BLaER1 (cell line): ENCODE data around the gene ZDHHC24.
"Not testable (repeated sequence)": the region's sequence is repeated elsewhere in the genome, so short reads cannot be mapped to it uniquely, and the experiment has no call there.

Source experiments
- H3K27ac ChIP-seq: shearing (Covaris generic); formaldehyde crosslinking; 2 replicates; pipeline ENCODE4 v1.8.1; 2022
- H3K27me3 ChIP-seq: shearing (Covaris generic); formaldehyde crosslinking; 2 replicates; pipeline ENCODE4 v1.8.1; 2022
- H3K36me3 ChIP-seq: shearing (Covaris generic); formaldehyde crosslinking; 2 replicates; pipeline ENCODE4 v1.8.1; 2022
- H3K4me1 ChIP-seq: shearing (Covaris generic); formaldehyde crosslinking; 2 replicates; pipeline ENCODE4 v1.8.1; 2022
- H3K4me2 ChIP-seq: shearing (Covaris generic); formaldehyde crosslinking; 2 replicates; pipeline ENCODE4 v1.8.1; 2022
- H3K4me3 ChIP-seq: shearing (Covaris generic); formaldehyde crosslinking; 2 replicates; pipeline ENCODE4 v1.8.1; 2022
- H3K9ac ChIP-seq: shearing (Covaris generic); formaldehyde crosslinking; 2 replicates; pipeline ENCODE4 v1.8.1; 2022
- H3K9me3 ChIP-seq: shearing (Covaris generic); formaldehyde crosslinking; 2 replicates; pipeline ENCODE4 v1.8.1; 2022
- H4K20me1 ChIP-seq: shearing (Covaris generic); formaldehyde crosslinking; 2 replicates; pipeline ENCODE4 v1.8.1; 2022
- Cebpa-rat ChIP-seq: shearing (Covaris generic); IDR thresholded peaks from 2 replicates; pipeline ENCODE4 v1.8.1; 2022

The ZDHHC24 gene

GRCh38 chr11:66556086-66556485, 10.2 kb upstream of the ZDHHC24 start:
- H3K27ac ChIP-seq, result no peak overlapping the region
- no peaks in the 10 kb centered on the region for H3K27me3 ChIP-seq
- H3K9me3 ChIP-seq, result no peaks in the 10 kb centered on the region
- no peak overlapping the region for H3K9ac ChIP-seq
- H3K4me2 ChIP-seq, result no peak overlapping the region
- TF ChIP-seq Cebpa-rat, result no peak
- H4K20me1 ChIP-seq, result no peaks in the 10 kb centered on the region
- H3K4me1 ChIP-seq, result no peaks in the 10 kb centered on the region
- no peak overlapping the region for H3K4me3 ChIP-seq
- H3K36me3 ChIP-seq, result no peaks in the 10 kb centered on the region

GRCh38 chr11:66555416-66555815, 9.6 kb upstream of the ZDHHC24 start:
- Histone ChIP-seq H3K4me3 (no peak overlapping the region), H3K9ac (no peak overlapping the region), H3K9me3 (no peaks in the 10 kb centered on the region), H3K36me3 (no peaks in the 10 kb centered on the region), H3K27me3 (no peaks in the 10 kb centered on the region), H4K20me1 (no peaks in the 10 kb centered on the region), H3K4me2 (no peak overlapping the region), H3K4me1 (no peaks in the 10 kb centered on the region), H3K27ac (no peak overlapping the region)
- no peak for TF ChIP-seq Cebpa-rat

GRCh38 chr11:66554602-66555001, 8.8 kb upstream of the ZDHHC24 start:
- no peaks in the 10 kb centered on the region for H3K27me3 ChIP-seq
- H3K4me1 ChIP-seq, result no peaks in the 10 kb centered on the region
- H3K4me2 ChIP-seq, result no peak overlapping the region
- TF ChIP-seq Cebpa-rat, result no peak
- no peaks in the 10 kb centered on the region for H3K9me3 ChIP-seq
- H3K4me3 ChIP-seq, result no peak overlapping the region
- H3K36me3 ChIP-seq, result no peaks in the 10 kb centered on the region
- H3K27ac ChIP-seq, result no peak overlapping the region
- H3K9ac ChIP-seq, result no peak overlapping the region
- H4K20me1 ChIP-seq, result no peaks in the 10 kb centered on the region

- Histone ChIP-seq H3K4me2 (no peak overlapping the region), H3K9me3 (no peaks in the 10 kb centered on the region), H3K36me3 (no peaks in the 10 kb centered on the region), H3K27ac (no peak overlapping the region), H3K27me3 (no peaks in the 10 kb centered on the region), H3K4me3 (no peak overlapping the region), H3K4me1 (peaks cover 19% of the 10 kb centered on the region), H3K9ac (no peak overlapping the region), H4K20me1 (no peaks in the 10 kb centered on the region)
- TF ChIP-seq Cebpa-rat, result no peak
Measured at GRCh38 chr11:66550887-66551286, 5.0 kb upstream of the ZDHHC24 start.

GRCh38 chr11:66549696-66550095, 3.8 kb upstream of the ZDHHC24 start:
- H4K20me1 ChIP-seq, result no peaks in the 10 kb centered on the region
- no peak overlapping the region for H3K27ac ChIP-seq
- H3K27me3 ChIP-seq, result no peaks in the 10 kb centered on the region
- no peak overlapping the region for H3K4me2 ChIP-seq
- H3K9ac ChIP-seq, result no peak overlapping the region
- H3K9me3 ChIP-seq, result no peaks in the 10 kb centered on the region
- H3K4me3 ChIP-seq, result no peak overlapping the region
- H3K4me1 ChIP-seq, result peaks cover 25% of the 10 kb centered on the region
- no peaks in the 10 kb centered on the region for H3K36me3 ChIP-seq
- TF ChIP-seq Cebpa-rat, result no peak

- Histone ChIP-seq H3K27ac (no peak overlapping the region), H4K20me1 (no peaks in the 10 kb centered on the region), H3K4me2 (no peak overlapping the region), H3K36me3 (no peaks in the 10 kb centered on the region), H3K27me3 (no peaks in the 10 kb centered on the region), H3K9ac (no peak overlapping the region), H3K4me1 (peaks cover 32% of the 10 kb centered on the region), H3K9me3 (no peaks in the 10 kb centered on the region), H3K4me3 (no peak overlapping the region)
- no peak for TF ChIP-seq Cebpa-rat
Measured at GRCh38 chr11:66548774-66549630, 3.2 kb upstream of the ZDHHC24 start.

- Histone ChIP-seq H3K9me3 (no peaks in the 10 kb centered on the region), H3K4me3 (no peak overlapping the region), H3K27me3 (no peaks in the 10 kb centered on the region), H3K4me1 (peaks cover 42% of the 10 kb centered on the region), H3K27ac (no peak overlapping the region), H4K20me1 (no peaks in the 10 kb centered on the region), H3K9ac (no peak overlapping the region), H3K36me3 (peaks cover 3% of the 10 kb centered on the region), H3K4me2 (no peak overlapping the region)
- no peak for TF ChIP-seq Cebpa-rat
Measured at GRCh38 chr11:66548041-66548440, 2.2 kb upstream of the ZDHHC24 start.

GRCh38 chr11:66547662-66548009, 1.8 kb upstream of the ZDHHC24 start:
- Histone ChIP-seq H3K4me2 (peak overlapping the region; percentile 96), H3K36me3 (peaks cover 7% of the 10 kb centered on the region), H3K27me3 (no peaks in the 10 kb centered on the region), H3K9ac (peak overlapping the region; percentile 13; the same call in 1 of the 2 replicates), H3K9me3 (no peaks in the 10 kb centered on the region), H3K27ac (peak overlapping the region; percentile 20), H3K4me1 (peaks cover 46% of the 10 kb centered on the region), H4K20me1 (no peaks in the 10 kb centered on the region), H3K4me3 (no peak overlapping the region)
- TF ChIP-seq Cebpa-rat, result no peak

- peaks cover 13% of the 10 kb centered on the region for H3K36me3 ChIP-seq
- no peak for TF ChIP-seq Cebpa-rat
- H3K4me2 ChIP-seq, result peak overlapping the region; percentile 96
- peaks cover 46% of the 10 kb centered on the region for H3K4me1 ChIP-seq
- H4K20me1 ChIP-seq, result no peaks in the 10 kb centered on the region
- no peaks in the 10 kb centered on the region for H3K9me3 ChIP-seq
- H3K27me3 ChIP-seq, result no peaks in the 10 kb centered on the region
- no peak overlapping the region for H3K4me3 ChIP-seq
- peak overlapping the region; percentile 13; the same call in 1 of the 2 replicates for H3K9ac ChIP-seq
- peak overlapping the region; percentile 20 for H3K27ac ChIP-seq
Measured at GRCh38 chr11:66546966-66547661, 1.3 kb upstream of the ZDHHC24 start.

GRCh38 chr11:66546368-66546965, 619 bp upstream of the ZDHHC24 start, which contains the start of gene ACTN3:
TSS of gene ACTN3 (plus strand) at chr11:66546903. CDS start at chr11:66546938, 35 bp downstream.
- Histone ChIP-seq H3K4me2 (peak within 1 kb of the TSS; percentile 96), H3K9me3 (no peaks in the 10 kb centered on the region), H3K36me3 (peaks cover 19% of the 10 kb centered on the region), H3K4me3 (peak within 1 kb of the TSS; percentile 99), H3K9ac (peak within 1 kb of the TSS; percentile 96), H3K27ac (peak within 1 kb of the TSS; percentile 95), H3K27me3 (no peaks in the 10 kb centered on the region), H3K4me1 (peaks cover 46% of the 10 kb centered on the region), H4K20me1 (no peaks in the 10 kb centered on the region)
- no peak for TF ChIP-seq Cebpa-rat

GRCh38 chr11:66544952-66545351, 896 bp downstream of the ZDHHC24 start:
- peak overlapping the region; percentile 96 for H3K9ac ChIP-seq
- H3K27ac ChIP-seq, result peak overlapping the region; percentile 95
- peak overlapping the region; percentile 96 for H3K4me2 ChIP-seq

More at GRCh38 chr11:66544952-66545351, 896 bp downstream of the ZDHHC24 start:
- H3K4me1 ChIP-seq, result peaks cover 46% of the 10 kb centered on the region
- H3K27me3 ChIP-seq, H4K20me1 ChIP-seq, H3K9me3 ChIP-seq: not testable (repeated sequence)
- peak overlapping the region; percentile 99 for H3K4me3 ChIP-seq
- H3K36me3 ChIP-seq, result peaks cover 34% of the 10 kb centered on the region
